Loucy (cell line): Measurements from ENCODE around the gene FERD3L.

ENCODE experiments used
- H2AFZ ChIP-seq: fragments of 200-600 bp; sonication (generic); 2 replicates; pipeline ENCODE4 v1.6.0; 2016; ENCODE audit warnings: antibody characterized with exemption, mild to moderate bottlenecking, low read length, moderate library complexity
- H3F3A ChIP-seq: fragments of 200-600 bp; 2 replicates; pipeline ENCODE4 v1.6.0; 2016; ENCODE audit warnings: antibody characterized with exemption, low read depth, mild to moderate bottlenecking
- H3K27me3 ChIP-seq: fragments of 200-600 bp; sonication (generic); 2 replicates; pipeline ENCODE4 v1.6.1; 2014; ENCODE audit warnings: low read length, mild to moderate bottlenecking; ENCODE audit not compliant: insufficient read depth, poor library complexity, severe bottlenecking
- H3K36me3 ChIP-seq: fragments of 200-600 bp; sonication (generic); 2 replicates; pipeline ENCODE4 v1.6.1; 2016; ENCODE audit warnings: low read length; ENCODE audit not compliant: insufficient read depth
- H3K4me1 ChIP-seq: fragments of 200-600 bp; sonication (generic); 2 replicates; pipeline ENCODE4 v1.5.1; 2014; ENCODE audit warnings: low read length, mild to moderate bottlenecking; ENCODE audit not compliant: insufficient read depth, poor library complexity, severe bottlenecking
- H3K4me2 ChIP-seq: fragments of 200-600 bp; sonication (generic); 2 replicates; pipeline ENCODE4 v1.6.0; 2014; ENCODE audit warnings: antibody characterized with exemption, low read length, low read depth, mild to moderate bottlenecking; ENCODE audit not compliant: poor library complexity, severe bottlenecking
- H3K4me3 ChIP-seq: fragments of 200-600 bp; sonication (generic); 2 replicates; pipeline ENCODE4 v1.5.1; 2014; ENCODE audit warnings: low read length, mild to moderate bottlenecking, mixed read lengths; ENCODE audit not compliant: poor library complexity, severe bottlenecking
- H3K79me2 ChIP-seq: fragments of 200-600 bp; sonication (generic); 2 replicates; pipeline ENCODE4 v1.6.1; 2014; ENCODE audit warnings: low read length; ENCODE audit not compliant: insufficient read depth
- H3K9ac ChIP-seq: fragments of 200-600 bp; sonication (generic); 2 replicates; pipeline ENCODE4 v1.6.0; 2014; ENCODE audit warnings: mild to moderate bottlenecking, low read depth, low read length, moderate library complexity; ENCODE audit not compliant: poor library complexity, severe bottlenecking
- H3K9me2 ChIP-seq: fragments of 200-600 bp; sonication (generic); replicated peaks from 2 replicates; pipeline ENCODE4 v1.6.1; 2016; ENCODE audit warnings: low read depth, low read length, mixed read lengths
- H3K9me3 ChIP-seq: fragments of 200-600 bp; sonication (generic); 2 replicates; pipeline ENCODE4 v1.6.1; 2014; ENCODE audit warnings: mild to moderate bottlenecking, antibody characterized with exemption, low read length, low read depth; ENCODE audit not compliant: insufficient read depth
- H4K20me1 ChIP-seq: fragments of 200-600 bp; sonication (generic); 2 replicates; pipeline ENCODE4 v1.6.0; 2014; ENCODE audit warnings: antibody characterized with exemption, low read length, mild to moderate bottlenecking; ENCODE audit not compliant: insufficient read depth, poor library complexity, severe bottlenecking
- CTCF ChIP-seq: fragments of 200-600 bp; sonication (generic); conservative IDR thresholded peaks from 2 replicates; pipeline ENCODE4 v1.5.1; 2014; ENCODE audit warnings: mild to moderate bottlenecking, antibody characterized with exemption, low read length
- EZH2phosphoT487 ChIP-seq: fragments of 200-600 bp; IDR thresholded peaks from 2 replicates; pipeline ENCODE4 v1.6.1; 2018; ENCODE audit warnings: antibody characterized with exemption, mild to moderate bottlenecking, moderate library complexity, borderline replicate concordance

Gene FERD3L

GRCh38 chr7:19143881-19144574 is 1.2 kb downstream of the FERD3L start:
- no peaks in the 10 kb centered on the region for H4K20me1 ChIP-seq
- H3K4me1 ChIP-seq: peaks cover 11% of the 10 kb centered on the region
- H3K27me3 ChIP-seq: no peaks in the 10 kb centered on the region
- no peaks in the 10 kb centered on the region for H3K9me3 ChIP-seq
- TF ChIP-seq CTCF: no peak
- no peak for TF ChIP-seq EZH2phosphoT487
- H3K4me3 ChIP-seq: no peak overlapping the region
- no peaks in the 10 kb centered on the region for H3K36me3 ChIP-seq
- no peaks in the 10 kb centered on the region for H3K9me2 ChIP-seq
- H3K9ac ChIP-seq: no peak overlapping the region
- no peaks in the 10 kb centered on the region for H3F3A ChIP-seq
- H2AFZ ChIP-seq: no peak overlapping the region
- no peaks in the 10 kb centered on the region for H3K79me2 ChIP-seq
- H3K4me2 ChIP-seq: no peak overlapping the region

- Histone ChIP-seq H2AFZ (no peak overlapping the region), H3K4me1 (peaks cover 11% of the 10 kb centered on the region), H3F3A (no peaks in the 10 kb centered on the region), H3K9me3 (no peaks in the 10 kb centered on the region), H3K4me2 (peak overlapping the region; percentile 31), H3K36me3 (no peaks in the 10 kb centered on the region), H4K20me1 (no peaks in the 10 kb centered on the region), H3K4me3 (no peak overlapping the region), H3K27me3 (no peaks in the 10 kb centered on the region), H3K79me2 (no peaks in the 10 kb centered on the region), H3K9ac (no peak overlapping the region), H3K9me2 (no peaks in the 10 kb centered on the region)
- no peak for TF ChIP-seq EZH2phosphoT487
- no peak for TF ChIP-seq CTCF
Measured at GRCh38 chr7:19139706-19140327, 5.4 kb downstream of the FERD3L start.

GRCh38 chr7:19133886-19134285 is 11.3 kb downstream of the FERD3L start:
- Histone ChIP-seq H2AFZ (no peak overlapping the region), H3K9me3 (no peaks in the 10 kb centered on the region), H3K79me2 (no peaks in the 10 kb centered on the region), H3F3A (no peaks in the 10 kb centered on the region), H3K4me1 (no peaks in the 10 kb centered on the region), H4K20me1 (no peaks in the 10 kb centered on the region), H3K9me2 (no peaks in the 10 kb centered on the region), H3K4me3 (no peak overlapping the region), H3K36me3 (no peaks in the 10 kb centered on the region), H3K27me3 (no peaks in the 10 kb centered on the region), H3K9ac (no peak overlapping the region), H3K4me2 (no peak overlapping the region)
- no peak for TF ChIP-seq EZH2phosphoT487
- no peak for TF ChIP-seq CTCF
